Kidney (tissue), 14 donors: ENCODE results near the gene BIVM. TPM values are rescaled to one million over a fixed set of nuclear protein-coding genes. Genes with fewer than 3 reads are reported as not detected.
A peak's percentile ranks its signal among the peaks of the same experiment; 100 is the strongest.

Experiments used
- DNase-seq, 5 donors: peaks; one replicate each; pipeline ENCODE4 v3.0.0-alpha.2; 2013 to 2020
- FAIRE-seq: peaks from 2 replicates; lab custom pipeline; 2012; peaks lifted over from hg19 to GRCh38; lab: Jason Lieb, UNC
- H3K27ac ChIP-seq, 2 donors: one replicate each; pipeline ENCODE4 v1.7.0; 2013; ENCODE audit warnings: low read depth in 2 of 2, low read length in 2 of 2, inconsistent platforms in 1 of 2
- H3K27me3 ChIP-seq: one replicate; pipeline ENCODE4 v1.7.1; 2013; ENCODE audit warnings: low read length, inconsistent platforms; ENCODE audit not compliant: control insufficient read depth, insufficient read depth
- H3K36me3 ChIP-seq, 3 donors: one replicate each; pipeline versions ENCODE4 v1.7.0 to v1.7.1; 2013; ENCODE audit warnings: low read length in 3 of 3, control low read depth in 1 of 3, inconsistent platforms in 1 of 3; ENCODE audit not compliant: insufficient read depth in 3 of 3, control insufficient read depth in 2 of 3
- H3K4me1 ChIP-seq, 3 donors: one replicate each; pipeline versions ENCODE4 v1.7.0 to v1.7.1; 2013; ENCODE audit warnings: low read length in 3 of 3, inconsistent platforms in 1 of 3, low read depth in 1 of 3; ENCODE audit not compliant: control insufficient read depth in 2 of 3, insufficient read depth in 2 of 3
- H3K4me3 ChIP-seq, 3 donors: one replicate each; pipeline versions ENCODE4 v1.7.0 to v1.8.1; 2013; ENCODE audit warnings: low read length in 3 of 3, control low read depth in 1 of 3, inconsistent platforms in 1 of 3
- H3K9ac ChIP-seq, 3 donors: one replicate each; pipeline versions ENCODE4 v1.7.0 to v1.7.1; 2013; ENCODE audit warnings: low read length in 3 of 3, control low read depth in 1 of 3, inconsistent platforms in 1 of 3
- H3K9me3 ChIP-seq, 3 donors: one replicate each; pipeline versions ENCODE4 v1.7.0 to v1.7.1; 2013; ENCODE audit warnings: low read length in 3 of 3, control low read depth in 1 of 3, inconsistent platforms in 1 of 3; ENCODE audit not compliant: control insufficient read depth in 2 of 3, insufficient read depth in 1 of 3
- CTCF ChIP-seq: IDR thresholded peaks from 3 replicates; pipeline ENCODE4 v1.5.1; 2012; ENCODE audit warnings: mild to moderate bottlenecking, moderate library complexity, borderline replicate concordance; ENCODE audit not compliant: insufficient read depth; ENCODE audit errors: extremely low read depth
- intact Hi-C: fragments of 100-400 bp; cut with DNase I; formaldehyde crosslinking; loops from one replicate; pipeline ENCODE4 v1.11.1; 2022
- polyA plus RNA-seq: library from polyadenylated mRNA; stranded (reverse); fragments of 350-450 nt; fragmentation: Illumina TruSeq; extraction: RNeasy Lipid Tissue Mini Kit (QIAGEN cat#74804); gene quantifications from one replicate; pipeline ENCODE4 v1.2.3, GENCODE V29; 2014; ENCODE audit warnings: low read depth, low replicate concordance; ENCODE audit not compliant: insufficient read depth
- total RNA-seq: library from RNA; stranded (reverse); fragmentation: NEBNext Ultra II Directional; extraction: Animal tissue kit (Norgen Biotek cat#: 25700); gene quantifications from one replicate; pipeline ENCODE4 v1.2.1, GENCODE V29; 2021
- donor health status: control.
- donor health status: control.
- donor health status: control.
- donor health status: control.
- donor health status: control.
- donor health status: DM: yes; HTN: yes; CAD: no.
- donor health status: Normal renal cell carcinoma (clear cell type).

The BIVM gene
- total and polyA plus RNA-seq, 2 donors from 2014 or later, result 22.1 to 36.6 TPM

GRCh38 chr13:102869948-102870676, 71.2 kb downstream of the BIVM start:
- H3K9me3 ChIP-seq, result no peaks in the 10 kb centered on the region
- peaks cover 0 to 2% (median 0%) of the 10 kb centered on the region in 3 donors for H3K4me1 ChIP-seq
- H3K9ac ChIP-seq, result no peak overlapping the region
- FAIRE-seq, result no peak
- intact Hi-C loops, result no loop called here
- no peak for DNase-seq
- no peak for TF ChIP-seq CTCF
- H3K27me3 ChIP-seq, result no peaks in the 10 kb centered on the region
- peaks cover 4 to 46% (median 33%) of the 10 kb centered on the region in 3 donors for H3K36me3 ChIP-seq
- no peak overlapping the region for H3K27ac ChIP-seq
- no peak overlapping the region for H3K4me3 ChIP-seq

GRCh38 chr13:102870677-102871415, 71.9 kb downstream of the BIVM start:
- TF ChIP-seq CTCF, result peak; percentile 78
- intact Hi-C loops, result no loop called here
- H3K4me1 ChIP-seq, result peaks cover 0 to 2% (median 0%) of the 10 kb centered on the region in 3 donors
- H3K27me3 ChIP-seq, result no peaks in the 10 kb centered on the region
- H3K27ac ChIP-seq, result no peak overlapping the region
- DNase-seq, result peak; percentile 66 to 76 (median 69)
- peak; percentile 3 for FAIRE-seq
- H3K36me3 ChIP-seq, result peaks cover 4 to 47% (median 29%) of the 10 kb centered on the region in 3 donors
- no peaks in the 10 kb centered on the region for H3K9me3 ChIP-seq
- H3K9ac ChIP-seq, result no peak overlapping the region
- no peak overlapping the region for H3K4me3 ChIP-seq

GRCh38 chr13:102872131-102872530, 73.2 kb downstream of the BIVM start:
- intact Hi-C loops, result no loop called here
- TF ChIP-seq CTCF, result no peak
- Histone ChIP-seq H3K9me3 (no peaks in the 10 kb centered on the region), H3K4me3 (no peak overlapping the region), H3K27ac (no peak overlapping the region), H3K9ac (no peak overlapping the region), H3K27me3 (no peaks in the 10 kb centered on the region), H3K36me3 (peaks cover 4 to 47% (median 24%) of the 10 kb centered on the region in 3 donors), H3K4me1 (peaks cover 0 to 2% (median 0%) of the 10 kb centered on the region in 3 donors)
- DNase-seq, result no peak
- FAIRE-seq, result no peak
